GM12865 (cell line): ENCODE data around the gene SEMA6D.

ENCODE experiments used
- DNase-seq: peaks from one replicate; pipeline ENCODE4 v3.0.0; 2010; ENCODE audit warnings: low read depth
- H3K4me3 ChIP-seq: 2 replicates; pipeline ENCODE4 v1.5.1; 2011; ENCODE audit warnings: mild to moderate bottlenecking, low read depth, low read length, control low read depth
- TF ChIP-seq, protein P1 (sequence below): IDR thresholded peaks from 2 replicates; pipeline ENCODE4 v1.5.1; 2011; ENCODE audit warnings: low read length, control low read depth, low read depth, inconsistent platforms; ENCODE audit not compliant: insufficient read depth; ENCODE audit errors: missing control alignments

The SEMA6D gene

DNA sequence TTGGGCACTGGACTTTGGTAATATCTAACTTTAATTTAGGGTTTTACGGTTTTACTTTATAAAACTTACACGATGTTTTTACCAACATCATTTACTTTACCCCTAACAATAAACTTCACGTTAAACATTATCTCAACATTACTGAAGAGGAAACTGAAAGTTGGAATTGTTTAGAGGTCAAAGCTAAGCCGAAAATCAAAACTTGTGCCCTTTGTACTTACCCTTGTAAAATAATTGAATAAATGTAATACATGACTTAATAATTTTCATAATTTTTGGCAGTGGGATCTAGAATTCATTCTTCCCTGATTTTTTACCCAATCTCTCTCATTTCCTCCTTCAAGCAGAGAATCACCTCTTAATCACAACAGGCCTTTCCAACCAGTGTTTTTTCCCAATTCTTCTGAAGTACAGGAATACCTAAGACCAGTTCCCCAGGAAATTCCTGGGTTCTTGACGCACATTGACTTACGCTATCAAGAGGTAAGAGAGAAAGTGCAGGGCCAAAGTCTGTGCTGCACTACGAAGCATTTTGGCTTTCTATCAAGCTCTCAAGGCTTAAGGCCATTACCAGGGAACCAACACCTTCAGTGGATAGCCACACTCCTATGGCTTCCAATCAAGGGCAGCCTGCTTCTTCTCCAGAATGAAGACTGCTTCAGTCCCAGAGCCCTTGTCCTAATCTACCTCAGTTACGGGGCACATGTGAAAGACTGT is 11.9 kb upstream of the SEMA6D start:
- DNase-seq = no peak
- TF ChIP-seq, protein P1, sequence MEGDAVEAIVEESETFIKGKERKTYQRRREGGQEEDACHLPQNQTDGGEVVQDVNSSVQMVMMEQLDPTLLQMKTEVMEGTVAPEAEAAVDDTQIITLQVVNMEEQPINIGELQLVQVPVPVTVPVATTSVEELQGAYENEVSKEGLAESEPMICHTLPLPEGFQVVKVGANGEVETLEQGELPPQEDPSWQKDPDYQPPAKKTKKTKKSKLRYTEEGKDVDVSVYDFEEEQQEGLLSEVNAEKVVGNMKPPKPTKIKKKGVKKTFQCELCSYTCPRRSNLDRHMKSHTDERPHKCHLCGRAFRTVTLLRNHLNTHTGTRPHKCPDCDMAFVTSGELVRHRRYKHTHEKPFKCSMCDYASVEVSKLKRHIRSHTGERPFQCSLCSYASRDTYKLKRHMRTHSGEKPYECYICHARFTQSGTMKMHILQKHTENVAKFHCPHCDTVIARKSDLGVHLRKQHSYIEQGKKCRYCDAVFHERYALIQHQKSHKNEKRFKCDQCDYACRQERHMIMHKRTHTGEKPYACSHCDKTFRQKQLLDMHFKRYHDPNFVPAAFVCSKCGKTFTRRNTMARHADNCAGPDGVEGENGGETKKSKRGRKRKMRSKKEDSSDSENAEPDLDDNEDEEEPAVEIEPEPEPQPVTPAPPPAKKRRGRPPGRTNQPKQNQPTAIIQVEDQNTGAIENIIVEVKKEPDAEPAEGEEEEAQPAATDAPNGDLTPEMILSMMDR = no peak
- H3K4me3 ChIP-seq = no peak overlapping the region

DNA sequence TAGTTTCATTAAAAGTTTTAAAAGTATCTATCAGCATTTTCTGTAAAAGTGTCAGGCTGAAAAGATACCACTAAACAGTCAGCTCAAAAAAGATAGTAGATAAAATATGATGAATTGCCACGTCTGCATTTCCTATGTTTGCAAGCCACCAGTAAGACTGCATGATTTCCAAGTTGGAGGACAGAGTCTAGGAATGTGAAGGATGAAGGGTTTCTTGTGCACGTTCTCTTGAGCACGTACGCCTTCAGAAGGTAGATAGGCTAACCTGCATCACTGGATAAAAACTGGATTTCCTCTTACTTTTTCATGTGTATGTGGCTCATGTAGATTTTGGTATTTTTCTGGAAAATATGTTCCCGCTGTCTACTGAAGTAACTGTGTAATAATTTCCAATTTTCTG is 9.9 kb upstream of the SEMA6D start:
- no peak overlapping the region for H3K4me3 ChIP-seq
- TF ChIP-seq, protein P1 = no peak
- DNase-seq = no peak

DNA sequence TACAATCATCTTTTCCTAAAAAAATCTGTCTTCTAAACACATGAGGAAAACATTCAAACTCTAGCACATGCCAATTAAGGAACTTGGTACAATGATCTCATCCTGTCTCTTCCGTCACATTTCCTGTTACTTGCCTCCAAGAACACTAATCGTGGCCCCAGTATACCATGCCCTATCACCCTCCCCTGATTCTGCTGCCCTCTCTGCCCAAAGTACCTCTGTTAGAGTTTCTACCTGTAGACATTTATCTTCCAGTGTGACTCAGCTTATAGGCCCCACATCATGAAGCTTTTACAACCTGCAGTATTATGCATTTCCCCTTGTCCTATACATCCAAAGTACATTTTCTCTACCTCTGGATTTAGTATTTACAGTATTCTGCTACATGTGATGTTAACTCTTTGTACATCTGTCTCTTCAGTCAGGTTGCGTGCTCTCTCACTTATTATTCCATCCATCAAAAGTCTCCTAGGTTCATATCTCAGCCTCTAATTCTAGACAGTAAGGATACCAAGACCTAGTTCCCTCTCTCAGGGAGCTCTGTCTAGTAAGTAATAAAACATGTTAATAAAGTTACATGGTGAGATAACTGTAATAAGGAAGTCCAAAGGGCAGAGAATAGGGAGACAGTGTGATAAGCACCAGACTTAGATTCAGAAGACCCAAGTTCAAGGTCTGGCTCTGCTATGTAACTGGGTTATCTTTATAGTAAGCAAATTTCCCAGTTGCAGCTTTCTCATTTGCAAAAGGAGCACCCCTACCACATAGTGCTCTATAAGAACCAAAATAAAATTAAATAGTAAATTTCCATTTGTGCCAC is 8.9 kb upstream of the SEMA6D start:
- DNase-seq = no peak
- TF ChIP-seq, protein P1 = no peak
- no peak overlapping the region for H3K4me3 ChIP-seq

DNA sequence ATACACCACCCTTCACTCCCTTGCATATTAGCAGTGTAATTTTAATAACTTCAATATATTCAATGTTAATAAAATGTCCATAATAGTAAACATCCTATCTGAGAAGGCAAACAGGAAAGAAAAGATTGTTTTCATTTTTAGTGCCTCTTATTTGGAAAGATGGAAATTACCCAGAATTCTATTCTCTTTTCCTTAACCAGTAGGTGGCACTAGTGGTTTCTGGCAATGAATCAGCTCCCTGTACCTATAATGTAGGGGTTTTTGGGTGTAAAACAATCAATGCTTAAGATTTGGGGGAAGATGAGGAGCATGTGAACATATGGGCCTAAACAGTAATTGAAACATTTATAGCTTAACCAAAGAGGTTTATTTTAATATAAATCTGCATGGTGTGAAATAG is 5.7 kb upstream of the SEMA6D start:
- TF ChIP-seq, protein P1 = peak; percentile 43
- H3K4me3 ChIP-seq = no peak overlapping the region
- DNase-seq = peak; percentile 12

DNA sequence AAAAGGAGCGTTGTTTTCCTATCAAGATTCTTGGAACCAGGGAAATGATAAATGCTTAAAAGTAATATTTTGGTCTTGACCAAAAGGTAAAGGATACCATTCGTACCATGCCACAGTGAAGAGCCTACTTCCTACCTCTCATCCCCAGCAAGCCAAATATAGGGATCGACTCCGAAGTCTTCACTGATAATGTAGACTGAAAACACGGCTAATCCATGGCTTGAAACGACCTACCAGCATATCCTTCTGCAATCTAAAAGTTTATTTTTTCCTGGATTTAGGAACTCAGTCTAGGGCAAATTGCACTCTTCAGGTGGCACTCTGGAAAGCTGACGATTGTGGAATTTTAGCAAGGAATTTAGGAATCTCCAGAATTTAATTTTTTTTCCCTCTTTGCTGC is 1.9 kb upstream of the SEMA6D start:
- TF ChIP-seq, protein P1 = no peak
- H3K4me3 ChIP-seq = no peak overlapping the region
- DNase-seq = no peak

DNA sequence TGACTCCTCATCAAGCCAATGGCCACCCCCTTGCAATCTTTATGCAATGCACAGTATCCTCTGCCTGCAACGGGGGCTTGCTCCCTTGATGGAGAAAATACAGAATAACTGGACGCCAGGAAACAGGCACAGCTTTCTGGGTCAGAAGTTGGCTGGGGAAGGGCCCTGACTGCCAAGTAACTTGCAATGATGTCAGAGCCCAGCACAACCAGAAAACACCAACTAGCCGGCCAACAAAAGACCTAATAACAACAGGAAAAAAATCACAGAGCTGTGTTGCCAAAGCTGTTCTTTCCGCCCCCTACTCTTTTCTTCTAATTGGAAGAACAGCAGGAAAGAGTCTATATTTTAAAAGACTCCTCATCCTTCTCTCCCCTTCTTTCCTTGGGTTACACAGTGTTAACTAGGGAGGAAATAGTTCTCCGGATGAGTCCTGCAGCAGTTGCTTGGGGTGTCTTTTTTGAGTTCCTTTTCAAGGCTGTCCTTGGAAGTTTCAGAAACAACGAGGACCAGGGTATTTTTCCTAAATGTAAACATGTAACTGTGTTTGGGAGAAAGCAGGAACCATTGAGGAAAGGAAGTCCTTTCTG is 1.4 kb upstream of the SEMA6D start:
- TF ChIP-seq, protein P1 = no peak
- DNase-seq = no peak
- no peak overlapping the region for H3K4me3 ChIP-seq
